PC-3 (cell line): ENCODE data around the gene CDH4. TPM values are rescaled to one million over a fixed set of nuclear protein-coding genes. Genes with fewer than 3 reads are reported as not detected.

Experiments used
- ATAC-seq: fragments of 200-7000 bp; cut with Tn5 transposase; 2 replicates; pipeline ENCODE4 v1.9.1; 2020; ENCODE audit warnings: mild to moderate bottlenecking, moderate library complexity
- BruUV-seq: library from RNA; stranded (reverse); fragments of 400-500 nt; replicated peaks from 2 replicates; lab custom pipeline; 2021; lab: Mats Ljungman, UMichigan
- CTCF ChIA-PET: fragments of 300-600 bp; sonication (Branson Sonifier 250); formaldehyde crosslinking; loops from one replicate; lab custom pipeline; 2022; ENCODE audit warnings: antibody characterized with exemption; lab: Charles Lee
- POLR2A ChIA-PET: fragments of 300-600 bp; sonication (Branson Sonifier 250); formaldehyde crosslinking; loops from one replicate; lab custom pipeline; 2022; ENCODE audit warnings: antibody characterized with exemption; ENCODE audit not compliant: unreplicated experiment; lab: Charles Lee
- DNase-seq: peaks from one replicate; pipeline ENCODE4 v3.0.0-alpha.2; 2015
- H2AFZ ChIP-seq: fragments of 300-600 bp; sonication (generic); 2 replicates; pipeline ENCODE4 v1.6.0; 2016; ENCODE audit warnings: antibody characterized with exemption, low read length
- H3F3A ChIP-seq: fragments of 300-600 bp; sonication (generic); one replicate; pipeline ENCODE4 v1.6.0; 2017; ENCODE audit warnings: antibody characterized with exemption, low read length, control low read depth, mild to moderate bottlenecking; ENCODE audit not compliant: unreplicated experiment
- H3K27ac ChIP-seq: fragments of 300-600 bp; sonication (generic); 2 replicates; pipeline ENCODE4 v1.5.1; 2016; ENCODE audit warnings: mild to moderate bottlenecking, low read length
- H3K27me3 ChIP-seq: fragments of 300-600 bp; sonication (generic); 2 replicates; pipeline ENCODE4 v1.6.1; 2016; ENCODE audit warnings: low read length, mixed read lengths
- H3K36me3 ChIP-seq: fragments of 300-600 bp; sonication (generic); 2 replicates; pipeline ENCODE4 v1.6.1; 2016; ENCODE audit warnings: low read depth, mixed run types, low read length, mixed read lengths
- H3K4me1 ChIP-seq: fragments of 300-600 bp; sonication (generic); 2 replicates; pipeline ENCODE4 v1.5.1; 2016; ENCODE audit warnings: low read length; ENCODE audit not compliant: insufficient read depth
- H3K4me2 ChIP-seq: fragments of 300-600 bp; sonication (generic); 2 replicates; pipeline ENCODE4 v1.6.0; 2016; ENCODE audit warnings: low read length
- H3K4me3 ChIP-seq: fragments of 300-600 bp; sonication (generic); 2 replicates; pipeline ENCODE4 v1.5.1; 2016; ENCODE audit warnings: mild to moderate bottlenecking, low read length, mixed read lengths
- H3K79me2 ChIP-seq: fragments of 300-600 bp; sonication (generic); 2 replicates; pipeline ENCODE4 v1.6.1; 2017; ENCODE audit warnings: low read length, mixed read lengths
- H3K9ac ChIP-seq: fragments of 300-600 bp; sonication (generic); 2 replicates; pipeline ENCODE4 v1.6.0; 2016; ENCODE audit warnings: mild to moderate bottlenecking, low read length
- H3K9me2 ChIP-seq: fragments of 300-600 bp; sonication (generic); replicated peaks from 2 replicates; pipeline ENCODE4 v1.6.1; 2016; ENCODE audit warnings: mixed run types, low read length, mixed read lengths
- H3K9me3 ChIP-seq: fragments of 300-600 bp; sonication (generic); 2 replicates; pipeline ENCODE4 v1.6.1; 2016; ENCODE audit warnings: low read length, mixed read lengths
- H4K20me1 ChIP-seq: fragments of 300-600 bp; sonication (generic); 2 replicates; pipeline ENCODE4 v1.6.1; 2016; ENCODE audit warnings: low read length, mixed read lengths
- EZH2 ChIP-seq: fragments of 300-600 bp; sonication (generic); IDR thresholded peaks from one replicate; pipeline ENCODE4 v1.6.1; 2017; ENCODE audit warnings: antibody characterized with exemption, mild to moderate bottlenecking, low read length; ENCODE audit not compliant: unreplicated experiment
- EZH2phosphoT487 ChIP-seq: fragments of 300-600 bp; sonication (generic); IDR thresholded peaks from 2 replicates; pipeline ENCODE4 v1.6.1; 2018; ENCODE audit warnings: mild to moderate bottlenecking, antibody characterized with exemption, low read length, borderline replicate concordance
- intact Hi-C: fragments of 100-400 bp; cut with micrococcal nuclease; formaldehyde crosslinking; loops from 2 replicates; pipeline ENCODE4 v1.9.0; 2023
- total RNA-seq: library from RNA; depleted of rRNA; stranded (reverse); fragments of >200 nt; gene quantifications from 2 replicates; pipeline ENCODE4 v1.2.3, GENCODE V29; 2014
- TF ChIP-seq, protein P1 (sequence below): fragments of 300-600 bp; sonication (generic); conservative IDR thresholded peaks from 2 replicates; pipeline ENCODE4 v1.5.1; 2017; ENCODE audit warnings: antibody characterized with exemption, low read depth, mild to moderate bottlenecking, low read length

The CDH4 gene
- total RNA-seq, 1 experiment from 2014 or later = not detected

DNA sequence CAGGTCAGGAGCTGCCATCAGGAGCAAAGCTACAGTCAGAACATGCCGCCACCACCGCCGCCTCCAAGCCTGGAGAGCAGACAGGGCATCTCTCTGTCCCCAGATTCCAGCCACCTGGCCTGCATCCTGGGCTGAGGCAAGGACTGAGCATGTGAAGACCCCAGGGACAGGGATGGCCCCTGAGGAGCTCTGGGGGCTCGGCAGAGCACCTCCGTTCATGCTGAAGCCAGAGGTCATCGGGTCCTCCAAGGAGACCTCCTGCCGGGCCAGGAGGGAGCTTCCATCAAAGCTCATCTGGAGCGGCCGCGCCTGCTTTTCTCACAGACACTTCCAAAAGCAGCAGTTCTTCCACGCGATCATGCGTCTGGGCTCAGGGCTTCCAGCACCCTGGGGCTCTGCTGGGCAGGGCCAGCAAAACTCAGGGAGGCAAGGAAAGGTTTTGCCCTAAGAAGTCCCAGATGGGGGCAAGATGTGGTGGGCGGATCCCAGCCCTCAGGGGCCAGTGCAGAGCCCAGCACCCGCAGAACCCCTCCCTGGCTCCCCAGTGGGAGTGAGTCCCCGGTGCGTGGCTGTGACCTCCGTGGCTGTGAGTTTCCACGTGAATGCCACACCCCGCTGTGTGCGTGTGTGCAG, 675.2 kb downstream of the CDH4 start:
- Histone ChIP-seq H3K4me1 (peaks cover 17% of the 10 kb centered on the region), H3K9me2 (no peaks in the 10 kb centered on the region), H3K4me3 (no peak overlapping the region), H3K9ac (no peak overlapping the region), H3K79me2 (no peaks in the 10 kb centered on the region), H2AFZ (no peak overlapping the region), H4K20me1 (no peaks in the 10 kb centered on the region), H3K9me3 (no peaks in the 10 kb centered on the region), H3F3A (no peaks in the 10 kb centered on the region), H3K4me2 (no peak overlapping the region), H3K27ac (no peak overlapping the region), H3K36me3 (no peaks in the 10 kb centered on the region), H3K27me3 (peaks cover 4% of the 10 kb centered on the region; the same call in 1 of the 2 replicates)
- POLR2A ChIA-PET = no interaction called here
- TF ChIP-seq EZH2 (no peak), EZH2phosphoT487 (no peak)
- TF ChIP-seq, protein P1, sequence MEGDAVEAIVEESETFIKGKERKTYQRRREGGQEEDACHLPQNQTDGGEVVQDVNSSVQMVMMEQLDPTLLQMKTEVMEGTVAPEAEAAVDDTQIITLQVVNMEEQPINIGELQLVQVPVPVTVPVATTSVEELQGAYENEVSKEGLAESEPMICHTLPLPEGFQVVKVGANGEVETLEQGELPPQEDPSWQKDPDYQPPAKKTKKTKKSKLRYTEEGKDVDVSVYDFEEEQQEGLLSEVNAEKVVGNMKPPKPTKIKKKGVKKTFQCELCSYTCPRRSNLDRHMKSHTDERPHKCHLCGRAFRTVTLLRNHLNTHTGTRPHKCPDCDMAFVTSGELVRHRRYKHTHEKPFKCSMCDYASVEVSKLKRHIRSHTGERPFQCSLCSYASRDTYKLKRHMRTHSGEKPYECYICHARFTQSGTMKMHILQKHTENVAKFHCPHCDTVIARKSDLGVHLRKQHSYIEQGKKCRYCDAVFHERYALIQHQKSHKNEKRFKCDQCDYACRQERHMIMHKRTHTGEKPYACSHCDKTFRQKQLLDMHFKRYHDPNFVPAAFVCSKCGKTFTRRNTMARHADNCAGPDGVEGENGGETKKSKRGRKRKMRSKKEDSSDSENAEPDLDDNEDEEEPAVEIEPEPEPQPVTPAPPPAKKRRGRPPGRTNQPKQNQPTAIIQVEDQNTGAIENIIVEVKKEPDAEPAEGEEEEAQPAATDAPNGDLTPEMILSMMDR = no peak
- BruUV-seq = no TSS peak
- CTCF ChIA-PET = no interaction called here
- no peak for DNase-seq
- no peak for ATAC-seq
- intact Hi-C loops = no loop called here

DNA sequence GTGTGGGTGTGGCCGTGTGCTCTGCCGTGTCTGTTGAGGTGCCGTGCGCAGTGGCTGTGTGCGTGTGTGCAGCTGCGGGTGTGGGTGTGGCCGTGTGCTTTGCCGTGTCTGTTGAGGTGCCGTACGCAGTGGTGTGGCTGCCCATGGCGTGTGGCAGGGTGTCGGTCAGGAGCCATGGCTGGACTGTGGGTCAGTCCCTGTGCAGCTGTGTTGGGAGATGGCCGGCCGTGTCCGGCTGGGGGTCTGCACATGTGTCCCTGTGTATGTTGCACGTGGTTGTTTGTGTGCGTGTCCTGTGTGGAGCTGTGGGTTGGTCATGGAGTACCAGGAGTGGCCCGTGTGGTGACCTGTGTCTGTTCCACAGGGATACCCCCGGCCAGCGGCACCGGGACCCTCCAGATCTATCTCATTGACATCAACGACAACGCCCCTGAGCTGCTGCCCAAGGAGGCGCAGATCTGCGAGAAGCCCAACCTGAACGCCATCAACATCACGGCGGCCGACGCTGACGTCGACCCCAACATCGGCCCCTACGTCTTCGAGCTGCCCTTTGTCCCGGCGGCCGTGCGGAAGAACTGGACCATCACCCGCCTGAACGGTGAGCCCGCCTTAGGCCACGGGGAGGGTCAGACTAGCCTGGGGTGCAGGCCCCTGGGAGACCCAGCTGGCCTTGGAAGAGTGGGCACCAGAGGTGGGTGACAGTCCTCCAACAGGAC, 675.9 kb downstream of the CDH4 start:
- ATAC-seq (no peak), DNase-seq (no peak)
- H3K9ac ChIP-seq = no peak overlapping the region
- no peaks in the 10 kb centered on the region for H3F3A ChIP-seq
- no peaks in the 10 kb centered on the region for H4K20me1 ChIP-seq
- no peak overlapping the region for H3K4me3 ChIP-seq
- no peak overlapping the region for H2AFZ ChIP-seq
- intact Hi-C loops = no loop called here
- no peak for TF ChIP-seq EZH2phosphoT487
- TF ChIP-seq, protein P1 = no peak
- no peaks in the 10 kb centered on the region for H3K9me2 ChIP-seq
- no peaks in the 10 kb centered on the region for H3K36me3 ChIP-seq
- H3K4me1 ChIP-seq = peaks cover 17% of the 10 kb centered on the region
- CTCF ChIA-PET = no interaction called here
- POLR2A ChIA-PET = no interaction called here
- H3K27ac ChIP-seq = no peak overlapping the region
- H3K4me2 ChIP-seq = no peak overlapping the region
- no peaks in the 10 kb centered on the region for H3K79me2 ChIP-seq
- H3K9me3 ChIP-seq = no peaks in the 10 kb centered on the region
- no peaks in the 10 kb centered on the region for H3K27me3 ChIP-seq
- no TSS peak for BruUV-seq

DNA sequence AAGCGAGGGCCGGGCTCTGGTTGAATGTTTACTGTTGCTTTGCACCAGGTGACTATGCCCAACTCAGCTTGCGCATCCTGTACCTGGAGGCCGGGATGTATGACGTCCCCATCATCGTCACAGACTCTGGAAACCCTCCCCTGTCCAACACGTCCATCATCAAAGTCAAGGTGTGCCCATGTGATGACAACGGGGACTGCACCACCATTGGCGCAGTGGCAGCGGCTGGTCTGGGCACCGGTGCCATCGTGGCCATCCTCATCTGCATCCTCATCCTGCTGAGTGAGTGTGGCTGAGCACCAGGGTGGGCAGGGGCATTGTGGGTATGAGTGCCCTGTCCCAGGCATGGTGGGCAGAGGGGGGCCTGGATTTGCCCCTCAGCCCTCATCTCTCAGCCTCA, 677.5 kb downstream of the CDH4 start:
- BruUV-seq = no TSS peak
- no peak overlapping the region for H2AFZ ChIP-seq
- no peaks in the 10 kb centered on the region for H3K9me3 ChIP-seq
- TF ChIP-seq, protein P1 = no peak
- TF ChIP-seq EZH2 = no peak
- no peak for TF ChIP-seq EZH2phosphoT487
- H3K9ac ChIP-seq = no peak overlapping the region
- DNase-seq = no peak
- H3F3A ChIP-seq = no peaks in the 10 kb centered on the region
- no peak overlapping the region for H3K4me2 ChIP-seq
- H3K4me1 ChIP-seq = peaks cover 17% of the 10 kb centered on the region
- H3K4me3 ChIP-seq = no peak overlapping the region
- H3K27ac ChIP-seq = no peak overlapping the region
- no peaks in the 10 kb centered on the region for H3K27me3 ChIP-seq
- no peaks in the 10 kb centered on the region for H3K9me2 ChIP-seq
- no peaks in the 10 kb centered on the region for H4K20me1 ChIP-seq
- ChIA-PET CTCF (no interaction called here), POLR2A (no interaction called here)
- H3K36me3 ChIP-seq = no peaks in the 10 kb centered on the region
- intact Hi-C loops = no loop called here
- ATAC-seq = no peak
- no peaks in the 10 kb centered on the region for H3K79me2 ChIP-seq
